HEK293T (cell line): ENCODE results near the gene ADCY10.

Source experiments
- CTBP1 ChIP-seq: fragments of 450-650 bp; IDR thresholded peaks from 2 replicates; pipeline ENCODE4 v1.6.1; 2016; ENCODE audit warnings: borderline replicate concordance
- HDGF ChIP-seq: fragments of 450-650 bp; IDR thresholded peaks from 2 replicates; pipeline ENCODE4 v1.6.1; 2017; ENCODE audit warnings: antibody characterized with exemption, borderline replicate concordance
- SP1 ChIP-seq: fragments of 450-650 bp; IDR thresholded peaks from 2 replicates; pipeline ENCODE4 v1.6.1; 2017

- TF ChIP-seq HDGF (no peak), SP1 (no peak), CTBP1 (no peak)
These were observed 3.0 kb upstream of the ADCY10 start for GRCh38 chr1:167916766-167917511.
